Psoas muscle (tissue), 8 donors: ENCODE results near the gene URB1. TPM values are rescaled to one million over a fixed set of nuclear protein-coding genes. Genes with fewer than 3 reads are reported as not detected.
"Not testable (repeated sequence)": the region's sequence is repeated elsewhere in the genome, so short reads cannot be mapped to it uniquely, and the experiment has no call there.

Experiments used
- ATAC-seq, 4 donors: fragments of 200-7000 bp; cut with Tn5 transposase; one replicate each; pipeline ENCODE4 v1.9.1; 2020; ENCODE audit warnings: moderate library complexity in 3 of 4, mild to moderate bottlenecking in 2 of 4
- DNase-seq, 2 donors: peaks; one replicate each; pipeline ENCODE4 v3.0.0-alpha.2; 2020
- H3K27ac ChIP-seq: fragments of 200-600 bp; one replicate; pipeline ENCODE4 v1.8.0; 2022
- H3K27me3 ChIP-seq, 3 donors: fragments of 200-600 bp in 1 of 3; one replicate each; pipeline versions ENCODE4 v1.6.1 to v1.8.0; 2013 to 2022; ENCODE audit warnings: low read length in 2 of 3, mild to moderate bottlenecking in 2 of 3, moderate library complexity in 1 of 3; ENCODE audit not compliant: insufficient read depth in 3 of 3
- H3K36me3 ChIP-seq, 2 donors: fragments of 200-600 bp in 1 of 2; one replicate each; pipeline versions ENCODE4 v1.6.1 to v1.8.0; 2013 to 2022; ENCODE audit warnings: low read depth in 1 of 2, mild to moderate bottlenecking in 1 of 2, moderate library complexity in 1 of 2; ENCODE audit not compliant: insufficient read depth in 1 of 2
- H3K4me1 ChIP-seq: fragments of 200-600 bp; one replicate; pipeline ENCODE4 v1.8.0; 2022
- H3K4me3 ChIP-seq: fragments of 200-600 bp; one replicate; pipeline ENCODE4 v1.8.0; 2022; ENCODE audit warnings: mild to moderate bottlenecking
- H3K9me3 ChIP-seq: fragments of 200-600 bp; one replicate; pipeline ENCODE4 v1.8.0; 2022
- CTCF ChIP-seq: fragments of 200-600 bp; IDR thresholded peaks from one replicate; pipeline ENCODE4 v1.8.0; 2022; ENCODE audit warnings: antibody characterized with exemption
- WGBS, 3 donors: extraction: QIAGEN DNeasy Blood & Tissue Kit; methylation state at CpG; one replicate each; pipeline versions ENCODE4 v1.1.6 to v1.1.7; 2013; 5-methylcytosine and 5-hydroxymethylcytosine counted together
- intact Hi-C, 2 donors: fragments of 100-400 bp; cut with DNase I; formaldehyde crosslinking; loops; one replicate each; pipeline versions ENCODE4 v1.11.0 to v1.14.2; 2022
- polyA plus RNA-seq, 3 donors: library from polyadenylated mRNA; stranded (reverse); fragments of 200-250 nt; gene quantifications; one replicate each; pipeline ENCODE4 v1.2.3, GENCODE V29; 2013
- total RNA-seq, 4 donors: library from RNA; stranded (reverse); fragmentation: NEBNext Ultra II Directional in 2 of 4; extraction: Animal tissue kit (Norgen Biotek cat#: 25700) in 2 of 4; gene quantifications; one replicate each; pipeline versions ENCODE4 v1.2.1 to v1.2.4, GENCODE V29; 2021 to 2023
- donor health status: healthy with polysubstance abuse.
- donor health status: DM: no; HTN: no; CAD: no; lungs with moderate emphysema.
- donor health status: Bipolar disorder and iron deficiency.
- donor health status: healthy.
- donor health status: DM: yes; HTN: yes; CAD: no.
- donor health status: DM: no; HTN: no; CAD: no.
- donor health status: DM: no; HTN: no; CAD: no.
- donor health status: DM: yes; HTN: yes; CAD: no.

URB1 gene
- total and polyA plus RNA-seq, 7 donors = 4.8 to 19.8 (median 12.9) TPM

DNA sequence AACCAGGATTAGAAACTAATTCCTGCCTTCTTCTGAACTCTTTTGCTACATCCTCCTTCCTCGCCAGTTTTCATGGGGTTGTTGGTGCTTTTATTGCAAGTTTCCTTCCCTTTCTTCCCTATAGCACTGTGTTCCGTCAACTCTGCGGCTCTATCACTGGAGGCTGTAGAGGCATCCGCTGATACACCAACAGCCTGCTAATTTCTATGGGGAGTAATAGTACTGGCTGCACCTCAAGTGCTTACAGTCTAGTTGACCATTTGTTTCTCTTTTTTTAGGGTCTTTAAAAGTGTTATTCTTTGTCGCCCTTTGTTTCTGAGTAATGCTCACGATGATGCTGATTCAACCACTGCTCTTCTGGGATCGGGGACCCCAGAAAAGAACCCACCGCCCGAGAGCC is 114.7 kb downstream of the URB1 start:
- no peak overlapping the region for H3K27ac ChIP-seq
- no peaks in the 10 kb centered on the region for H3K9me3 ChIP-seq
- no peaks in the 10 kb centered on the region for H3K27me3 ChIP-seq
- TF ChIP-seq CTCF = no peak
- ATAC-seq = no peak
- H3K4me1 ChIP-seq = peaks cover 9% of the 10 kb centered on the region
- WGBS, 3 donors = 1 to 2% (median 1%) methylated on average over 9 of the region's 9 CpGs
- H3K4me3 ChIP-seq = peak overlapping the region; percentile 80
- H3K36me3 ChIP-seq = peaks cover 0 to 5% of the 10 kb centered on the region in 2 donors
- DNase-seq = no peak
- intact Hi-C loops = no loop called here

- intact Hi-C loops = no loop called here
- WGBS, 3 donors = 91 to 96% (median 95%) methylated on average over 4 of the region's 4 CpGs
- no peak overlapping the region for H3K27ac ChIP-seq
- no peak for TF ChIP-seq CTCF
- peaks cover 9% of the 10 kb centered on the region for H3K4me1 ChIP-seq
- H3K36me3 ChIP-seq = peaks cover 0 to 15% of the 10 kb centered on the region in 2 donors
- no peaks in the 10 kb centered on the region for H3K9me3 ChIP-seq
- H3K4me3 ChIP-seq = no peak overlapping the region
- no peak for ATAC-seq
- H3K27me3 ChIP-seq = no peaks in the 10 kb centered on the region
- no peak for DNase-seq
These were observed 116.1 kb downstream of the URB1 start for GRCh38 chr21:32276671-32277070.

- no peak for DNase-seq
- no peak overlapping the region for H3K4me3 ChIP-seq
- no peaks in the 10 kb centered on the region for H3K9me3 ChIP-seq
- TF ChIP-seq CTCF = no peak
- H3K36me3 ChIP-seq = peaks cover 0 to 46% of the 10 kb centered on the region in 2 donors
- H3K27ac ChIP-seq = no peak overlapping the region
- intact Hi-C loops = no loop called here
- H3K27me3 ChIP-seq = no peaks in the 10 kb centered on the region
- H3K4me1 ChIP-seq = no peaks in the 10 kb centered on the region
- no peak for ATAC-seq
- WGBS, 3 donors = 86 to 91% (median 90%) methylated on average over 4 of the region's 4 CpGs
These were observed 122.1 kb downstream of the URB1 start for GRCh38 chr21:32270748-32271147.

DNA sequence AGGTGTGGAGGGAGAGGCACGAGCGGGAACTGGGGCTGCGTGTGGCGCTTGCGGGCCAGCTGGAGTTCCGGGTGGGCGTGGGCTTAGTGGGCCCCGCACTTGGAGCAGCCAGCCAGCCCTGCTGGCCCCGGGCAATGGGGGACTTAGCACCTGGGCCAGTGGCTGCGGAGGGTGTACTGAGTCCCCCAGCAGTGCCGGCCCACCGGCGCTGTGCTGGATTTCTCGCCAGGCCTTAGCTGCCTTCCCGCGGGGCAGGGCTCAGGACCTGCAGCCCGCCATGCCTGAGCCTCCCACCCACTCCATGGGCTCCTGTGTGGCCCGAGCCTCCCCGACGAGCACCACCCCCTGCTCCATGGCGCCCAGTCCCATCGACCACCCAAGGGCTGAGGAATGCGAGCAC is 127.5 kb downstream of the URB1 start:
- H3K9me3 ChIP-seq, H3K4me1 ChIP-seq, H3K27ac ChIP-seq, H3K4me3 ChIP-seq, intact Hi-C loops, DNase-seq, ATAC-seq, H3K27me3 ChIP-seq: not testable (repeated sequence)
- H3K36me3 ChIP-seq = peaks cover 0 to 31% of the 10 kb centered on the region in 2 donors
- 89 to 100% (median 92%) methylated on average over 8 to 23 of the region's 23 CpGs for WGBS, 3 donors

GRCh38 chr21:32261929-32262328 is 130.9 kb downstream of the URB1 start:
- TF ChIP-seq CTCF = no peak
- no peaks in the 10 kb centered on the region for H3K9me3 ChIP-seq
- 77 to 90% (median 79%) methylated on average over 5 of the region's 5 CpGs for WGBS, 3 donors

More at GRCh38 chr21:32261929-32262328, 130.9 kb downstream of the URB1 start:
- H3K4me3 ChIP-seq = no peak overlapping the region
- no peaks in the 10 kb centered on the region for H3K36me3 ChIP-seq
- H3K4me1 ChIP-seq = no peaks in the 10 kb centered on the region
- ATAC-seq (no peak), DNase-seq (no peak)
- intact Hi-C loops = no loop called here
- no peaks in the 10 kb centered on the region for H3K27me3 ChIP-seq
- no peak overlapping the region for H3K27ac ChIP-seq

Other genes starting within 250 kb of the URB1 start
- gene MIS18A, start 114.0 kb downstream of the URB1 start, total RNA-seq = 1 to 10 TPM in 3 of 4 donors, under 1 TPM in 1; 0.92 to 2.2 (median 1.4) TPM
- gene MIS18A, start 114.0 kb downstream of the URB1 start, polyA plus RNA-seq = 1 to 10 TPM; 1.2 to 4.7 (median 3.6) TPM
- gene MRAP, start 94.2 kb downstream of the URB1 start, total RNA-seq = under 1 TPM in 2 of 4 donors, not detected in 2; 0.23 to 0.37 TPM
- gene MRAP, start 94.2 kb downstream of the URB1 start, polyA plus RNA-seq = 1 to 10 TPM in 1 of 3 donors, under 1 TPM in 2; 0.16 to 3.1 (median 0.41) TPM
- 10 to 100 TPM in 1 of 4 donors, 1 to 10 TPM in 3; 5.5 to 10.7 (median 7.3) TPM for gene EVA1C, start 19.7 kb upstream of the URB1 start, total RNA-seq
- 1 to 10 TPM; 5.6 to 9.7 (median 5.8) TPM for gene EVA1C, start 19.7 kb upstream of the URB1 start, polyA plus RNA-seq
- 1 to 10 TPM in 1 of 4 donors, under 1 TPM in 2, not detected in 1; 0.38 to 1.0 (median 0.63) TPM for gene TCP10L, start 192.5 kb upstream of the URB1 start, total RNA-seq
- gene TCP10L, start 192.5 kb upstream of the URB1 start, polyA plus RNA-seq = 1 to 10 TPM in 1 of 3 donors, under 1 TPM in 2; 0.27 to 1.9 (median 0.35) TPM
- gene CFAP298, start 219.4 kb upstream of the URB1 start, total RNA-seq = 10 to 100 TPM; 24.6 to 31.6 (median 26.0) TPM
- gene CFAP298, start 219.4 kb upstream of the URB1 start, polyA plus RNA-seq = 10 to 100 TPM; 35.9 to 64.8 (median 45.6) TPM